Cerebellar nuclear complex (tissue), 1 donor: ENCODE data around the gene SQOR.

Source experiments
- DNase-seq, 2 experiments: peaks; one replicate each; lab custom pipeline; 2025; lab: John Stamatoyannopoulos, UW

SQOR gene

DNA sequence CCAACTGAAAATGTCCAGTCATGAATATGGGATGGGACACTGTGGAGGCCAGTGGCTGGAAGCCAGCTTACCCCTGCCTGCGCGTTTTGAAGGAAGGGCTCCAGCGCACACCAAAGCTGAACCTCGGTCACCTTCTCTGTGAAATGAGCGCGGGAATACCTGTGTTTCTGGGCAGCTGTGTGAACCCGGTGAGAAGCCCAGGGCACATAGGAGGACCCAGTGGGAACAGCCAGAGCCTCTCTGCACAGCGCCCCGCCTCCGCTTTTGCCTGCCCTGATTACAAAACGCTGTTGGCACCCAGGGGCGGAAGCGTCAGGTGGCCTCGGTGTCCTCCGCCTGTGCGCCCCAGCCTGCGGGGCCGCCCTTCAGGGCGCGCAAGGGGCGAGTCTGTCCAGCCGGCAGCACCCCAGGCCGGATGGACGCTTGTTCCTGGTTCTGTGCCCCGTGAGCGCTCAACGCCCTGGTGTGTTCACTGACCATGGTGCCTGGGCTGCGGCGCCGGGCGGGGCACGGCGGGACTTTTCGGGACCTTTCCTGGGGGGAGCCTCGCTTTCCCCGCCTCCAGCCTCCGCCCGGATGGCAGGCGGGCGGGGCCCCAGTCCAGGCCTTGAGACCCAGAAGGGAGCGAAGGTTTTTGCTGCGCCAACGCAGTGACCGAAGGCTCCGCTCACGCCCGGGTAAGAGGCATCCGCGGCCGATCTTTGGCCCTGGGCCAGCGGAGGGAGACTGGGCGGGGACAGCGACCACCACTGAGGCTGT lies at the start of gene SQOR:
Gene SQOR (plus strand): TSS at position 598 of the 759 bp plus-strand sequence. CDS start 23,895 bp downstream, outside the sequence.
- DNase-seq: no peak

DNA sequence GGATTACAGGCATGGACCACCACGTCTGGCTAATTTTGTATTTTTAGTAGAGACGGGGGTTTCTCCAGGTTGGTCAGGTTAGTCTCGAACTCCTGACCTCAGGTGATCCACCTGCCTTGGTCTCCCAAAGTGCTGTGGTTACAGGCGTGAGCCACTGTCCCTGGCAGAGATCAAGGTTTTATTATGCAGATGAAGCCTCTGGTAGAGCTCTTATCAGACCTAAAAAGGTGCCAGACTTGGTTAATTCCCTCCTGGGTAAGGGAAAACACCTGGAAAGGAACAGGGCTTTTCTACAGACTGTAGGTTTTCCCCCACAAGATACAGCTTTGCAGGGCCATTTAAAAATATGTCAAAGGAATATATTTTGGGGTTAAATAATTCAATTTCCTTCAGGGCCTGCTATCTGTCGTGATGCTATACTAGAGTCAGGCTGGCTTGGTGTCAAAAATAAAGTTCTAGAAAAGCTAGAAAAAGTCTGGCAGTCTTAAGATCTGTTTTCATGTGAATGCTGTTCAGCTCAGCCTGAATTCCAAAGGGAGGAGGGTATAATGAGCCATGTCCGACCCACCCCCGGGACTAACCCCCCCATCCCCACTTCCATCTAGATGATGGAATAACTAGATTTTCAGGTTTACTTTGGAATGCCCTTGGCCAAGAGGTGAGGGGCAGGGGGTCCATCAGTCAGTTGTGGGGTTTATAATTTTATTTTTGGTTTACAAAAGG lies 49.6 kb upstream of the SQOR start:
- DNase-seq: no peak

DNA sequence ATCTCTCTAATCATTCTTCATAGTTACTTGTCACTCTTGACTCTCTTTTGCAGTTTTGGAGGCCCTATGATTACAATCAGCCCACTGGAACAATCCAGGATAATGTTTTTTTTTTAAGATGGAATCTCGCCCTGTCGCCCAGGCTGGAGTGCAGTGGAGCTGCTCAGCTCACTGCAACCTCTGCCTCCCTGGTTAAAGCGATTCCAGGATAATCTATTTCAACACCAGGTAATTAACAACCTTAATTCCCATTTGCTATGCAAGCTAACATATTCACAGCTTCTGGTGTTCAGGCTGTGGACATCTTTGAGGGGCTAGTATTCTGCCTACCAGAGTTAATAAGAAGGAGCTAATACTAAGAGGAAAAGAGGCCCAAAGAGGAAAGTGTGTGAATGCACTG lies 48.7 kb upstream of the SQOR start:
- no peak for DNase-seq

DNA sequence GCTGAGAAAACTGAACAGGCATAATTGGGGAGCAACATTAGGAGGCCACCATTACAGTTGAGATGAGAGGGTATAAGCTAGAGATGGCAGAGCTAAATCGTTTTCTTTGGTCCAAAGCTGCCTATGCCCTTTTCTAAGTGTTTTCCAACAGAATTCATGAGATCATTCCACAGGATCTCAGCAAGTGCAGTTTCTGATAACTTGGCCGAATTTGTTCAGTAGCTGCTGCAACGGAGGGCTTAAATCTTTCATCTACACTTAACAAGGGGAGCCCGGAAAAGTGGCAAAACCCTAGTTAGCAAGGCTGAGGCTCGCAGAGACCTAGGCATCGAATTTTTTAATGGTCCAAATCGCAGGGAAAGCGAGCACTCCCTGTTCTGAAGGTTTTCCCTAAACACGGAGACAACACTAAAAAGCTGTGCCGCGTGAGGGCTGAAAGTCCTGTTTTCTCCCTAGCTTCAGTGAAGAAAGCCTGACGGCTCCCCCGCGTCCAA lies 48.2 kb upstream of the SQOR start:
- peak in 1 of 2 experiments; percentile 2 for DNase-seq

DNA sequence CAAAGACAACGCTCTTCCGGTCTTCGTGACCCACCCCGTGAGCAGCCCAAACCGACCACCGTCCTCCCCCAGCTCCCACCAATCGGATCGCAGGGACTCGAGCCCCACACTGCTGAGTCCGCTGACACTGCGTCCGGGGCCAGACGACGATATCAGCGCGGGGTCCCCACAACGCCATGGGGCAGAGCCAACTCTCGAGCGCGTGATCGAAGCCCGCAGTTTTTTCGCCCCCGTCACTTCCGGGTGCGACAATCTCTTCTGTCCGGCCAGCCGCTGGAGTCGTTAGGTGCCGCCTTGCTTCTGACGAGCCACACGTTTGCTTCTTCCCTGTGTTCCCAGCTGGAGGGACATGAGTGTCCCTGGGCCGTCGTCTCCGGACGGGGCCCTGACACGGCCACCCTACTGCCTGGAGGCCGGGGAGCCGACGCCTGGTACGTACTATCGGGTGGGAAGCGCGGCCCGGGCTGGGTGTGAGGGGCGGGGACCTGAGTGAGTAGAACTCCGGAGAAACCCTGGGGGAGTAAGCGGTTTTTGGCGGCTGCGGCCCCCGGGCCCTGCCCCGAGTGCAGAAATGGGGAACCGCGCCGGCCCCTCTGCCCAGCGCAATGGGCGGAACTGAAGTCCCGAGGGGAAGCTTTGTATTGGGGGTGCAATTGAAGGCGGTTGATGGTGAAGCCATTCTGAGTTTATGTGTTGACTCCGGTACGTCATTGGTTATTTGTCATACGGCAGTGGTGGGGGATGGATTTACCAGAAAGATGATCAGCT lies 47.5 kb upstream of the SQOR start, which contains the start of gene BLOC1S6:
Gene BLOC1S6 (plus strand): TSS at position 285 of the 768 bp plus-strand sequence. CDS start 65 bp downstream, at position 350.
- peak; percentile 34 to 63 for DNase-seq

DNA sequence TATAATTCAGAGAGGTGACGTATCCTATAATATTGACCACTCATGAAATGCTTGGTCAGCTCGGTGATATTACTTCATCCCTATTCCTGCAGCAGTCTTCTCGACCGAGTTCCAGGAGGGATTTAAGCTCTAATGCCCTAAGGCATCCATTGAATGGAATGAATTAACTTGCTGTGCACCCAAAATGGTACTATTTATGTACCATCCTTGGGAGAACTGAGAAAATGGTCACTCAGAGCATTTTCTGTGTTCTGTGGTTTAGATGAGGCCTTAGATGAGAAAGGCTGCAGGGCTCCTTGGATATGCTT lies 47.0 kb upstream of the SQOR start:
- no peak for DNase-seq

DNA sequence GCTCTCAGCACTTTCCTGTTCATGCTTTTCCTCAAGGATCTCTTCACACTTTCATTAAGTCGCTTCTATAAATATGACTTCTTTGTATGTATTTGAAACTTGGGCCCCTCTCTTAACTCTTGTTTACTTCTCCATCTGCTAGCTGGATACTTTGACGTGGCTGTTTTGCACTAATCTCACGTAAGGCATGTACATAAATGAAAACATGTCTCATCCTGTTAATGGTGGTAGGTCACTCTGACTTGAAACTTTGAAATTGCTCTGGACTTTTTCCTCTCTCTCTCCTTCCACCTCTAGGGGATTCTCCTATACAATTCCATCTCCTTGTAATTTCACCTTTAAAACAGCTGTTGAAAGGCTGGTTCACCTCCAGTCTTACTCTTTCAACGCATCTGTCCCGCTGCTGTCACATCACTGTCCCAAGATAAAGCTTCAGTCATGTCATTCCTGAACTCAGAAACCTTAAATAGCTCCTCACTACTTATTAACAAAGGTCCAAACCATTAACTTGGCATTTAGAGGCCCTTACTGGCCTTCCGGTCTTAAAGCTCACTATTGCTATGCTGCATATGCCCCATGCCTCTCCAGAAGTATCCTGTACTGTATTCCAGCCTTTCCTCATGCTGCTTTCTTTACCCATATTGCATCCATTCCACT lies 46.5 kb upstream of the SQOR start:
- no peak for DNase-seq

DNA sequence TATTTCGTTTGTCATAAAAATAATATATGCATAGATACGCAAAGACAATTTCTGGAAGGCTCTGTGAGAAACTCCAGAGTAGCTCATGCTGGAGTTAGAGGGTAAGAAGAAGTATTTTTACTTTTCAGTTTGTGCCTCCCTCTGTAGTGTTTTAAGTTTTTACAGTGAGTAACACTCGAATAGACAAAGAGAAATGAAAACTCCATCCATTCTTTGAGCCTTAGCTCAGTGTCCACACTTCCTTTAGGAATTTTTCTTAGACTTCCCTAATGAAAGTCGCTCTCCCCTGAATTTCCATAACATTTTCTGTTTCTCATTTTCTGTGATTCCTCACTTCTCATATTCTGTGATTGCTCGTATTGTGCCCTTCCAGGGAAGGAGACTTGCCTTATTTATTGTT lies 45.6 kb upstream of the SQOR start:
- DNase-seq: no peak

DNA sequence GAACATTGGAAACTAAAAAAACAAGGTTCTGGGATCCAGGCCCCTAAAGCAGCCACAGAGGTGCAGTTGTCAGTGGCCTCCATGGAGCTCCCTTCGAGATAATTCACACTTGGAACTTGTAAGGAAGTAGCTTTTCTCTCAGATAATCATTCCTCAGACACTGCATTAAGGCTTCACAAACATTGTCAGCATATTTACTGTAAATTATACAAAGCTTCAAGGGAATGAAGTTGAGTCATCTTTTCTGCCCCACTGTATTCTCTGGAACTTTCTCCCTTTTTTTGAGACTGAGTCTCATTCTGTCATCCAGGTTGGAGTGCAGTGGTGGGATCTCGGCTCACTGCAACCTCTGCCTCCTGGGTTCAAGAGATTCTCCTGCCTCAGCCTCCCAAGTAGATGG lies 40.5 kb upstream of the SQOR start:
- no peak for DNase-seq

DNA sequence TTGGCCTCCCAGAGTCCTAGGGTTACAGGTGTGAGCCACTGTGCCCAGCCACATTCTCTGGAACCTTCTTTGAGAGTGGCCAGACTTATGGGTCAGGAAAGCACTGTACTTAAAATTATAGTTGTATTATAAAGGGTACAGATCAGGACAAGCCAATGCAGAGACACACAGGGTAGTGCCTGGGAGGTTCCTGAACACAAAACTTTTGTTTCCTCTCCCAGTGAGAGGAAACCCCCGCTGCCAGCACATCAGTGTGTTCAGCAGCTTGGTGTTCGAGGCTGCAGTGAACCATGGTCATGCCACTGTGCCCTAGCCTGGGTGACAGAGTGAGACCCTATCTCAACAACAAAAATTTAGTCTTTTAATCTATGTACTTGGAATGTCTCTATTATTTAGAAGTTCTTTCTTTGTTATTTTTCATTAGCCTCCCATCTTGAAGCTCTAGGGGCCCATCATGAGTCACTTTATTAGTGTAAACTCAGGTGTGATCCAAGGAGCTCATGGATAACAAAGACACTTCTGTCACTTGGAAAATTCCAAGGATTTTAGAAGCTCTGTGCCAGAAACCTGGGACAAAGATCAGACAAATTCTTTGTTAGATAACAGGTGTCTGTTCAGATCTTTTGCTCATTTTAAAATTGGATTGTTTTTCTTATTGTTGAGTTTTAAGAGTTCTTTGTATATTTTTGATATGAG lies 39.8 kb upstream of the SQOR start:
- no peak for DNase-seq

DNA sequence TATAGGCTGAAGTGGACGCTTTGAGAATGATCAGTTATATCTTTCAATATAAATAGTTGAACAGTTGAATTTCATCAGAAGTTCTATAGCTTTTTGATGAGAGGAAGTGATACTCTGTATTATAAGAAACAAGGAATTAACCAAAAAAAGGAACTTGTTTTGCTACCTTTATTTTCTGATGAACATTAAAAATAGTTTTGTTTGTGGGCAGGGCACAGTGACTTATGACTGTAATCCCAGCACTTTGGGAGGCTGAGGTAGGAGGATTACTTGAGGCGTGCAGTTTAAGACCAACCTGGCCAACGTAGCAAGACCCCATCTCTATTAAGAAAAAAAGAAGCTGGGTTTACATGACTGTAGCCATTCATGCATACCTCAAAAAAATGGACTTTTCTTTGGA lies 30.9 kb upstream of the SQOR start:
- no peak for DNase-seq

DNA sequence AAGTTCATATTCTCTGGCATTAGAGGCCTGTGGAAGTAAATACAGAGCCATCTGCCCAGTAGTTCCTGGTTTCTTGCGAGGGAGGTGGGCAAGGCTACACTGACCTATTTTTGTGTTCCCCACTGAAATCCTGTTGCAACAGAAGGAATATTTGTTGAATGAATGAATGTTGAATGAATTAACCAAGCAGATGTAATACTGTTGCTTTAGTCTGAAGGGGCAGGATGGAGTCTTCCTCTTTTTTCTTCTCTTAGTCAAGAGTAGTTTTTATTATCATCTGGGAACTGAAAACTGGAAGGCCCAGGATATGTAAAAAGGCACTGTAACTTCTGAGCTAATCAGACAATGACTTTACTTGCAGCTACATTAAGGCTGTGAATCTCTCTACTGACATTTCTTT lies 30.5 kb upstream of the SQOR start:
- DNase-seq: no peak

DNA sequence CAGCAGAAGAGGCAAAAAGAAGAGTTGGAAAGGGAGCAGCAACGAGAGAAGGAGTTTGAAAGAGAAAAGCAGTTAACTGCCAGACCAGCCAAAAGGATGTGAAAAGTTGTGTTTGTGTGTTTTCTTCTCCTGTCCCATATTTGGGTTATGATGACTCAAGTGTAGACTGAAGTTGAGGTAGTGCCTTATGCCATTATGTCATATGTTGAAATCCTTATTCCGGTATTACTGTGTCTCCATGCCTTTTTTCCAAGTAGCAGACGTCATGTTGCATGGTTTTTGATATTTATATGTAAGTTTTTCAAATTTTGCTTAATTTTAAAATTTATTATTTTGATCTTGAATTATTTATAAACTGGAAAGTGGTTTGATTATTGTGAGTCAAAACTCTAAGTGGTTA lies 28.4 kb upstream of the SQOR start:
- DNase-seq: no peak

DNA sequence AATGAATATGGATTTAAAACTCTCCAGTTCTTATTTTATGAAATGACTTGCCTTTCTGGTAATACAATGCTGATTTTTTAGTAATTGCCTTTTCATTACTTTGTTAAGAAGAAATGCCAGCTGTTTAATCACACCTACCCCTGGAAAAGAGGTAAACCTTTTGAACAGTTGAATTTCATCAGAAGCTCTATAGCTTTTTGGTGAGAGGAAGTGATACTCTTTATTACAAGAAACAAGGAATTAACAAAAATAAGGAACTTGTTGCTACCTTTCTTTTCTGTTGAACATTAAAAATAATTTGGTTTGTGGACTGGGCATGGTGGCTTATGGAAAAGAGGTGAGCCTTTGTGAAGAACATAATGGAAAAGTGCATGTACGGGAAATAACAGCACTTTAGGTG lies 28.0 kb upstream of the SQOR start:
- no peak for DNase-seq

DNA sequence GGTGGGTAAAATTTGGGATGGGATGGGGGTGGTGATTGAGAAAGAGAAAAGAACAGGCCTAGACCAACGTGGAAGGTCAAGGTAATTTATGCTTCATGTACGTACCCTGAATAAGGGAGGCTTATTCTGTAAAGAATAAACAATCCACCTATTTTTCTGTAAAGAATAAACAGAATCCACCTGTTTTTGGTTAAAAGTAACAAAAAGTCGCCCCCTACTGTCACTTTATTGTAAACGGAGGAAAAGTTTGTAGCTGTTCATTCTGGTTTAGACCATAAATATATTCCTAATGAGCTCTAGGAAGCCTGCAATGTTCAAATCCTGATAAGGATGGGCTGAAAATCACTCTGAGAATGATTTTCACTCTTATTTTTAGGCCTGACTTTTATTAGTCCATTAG lies 23.5 kb upstream of the SQOR start:
- DNase-seq: no peak

DNA sequence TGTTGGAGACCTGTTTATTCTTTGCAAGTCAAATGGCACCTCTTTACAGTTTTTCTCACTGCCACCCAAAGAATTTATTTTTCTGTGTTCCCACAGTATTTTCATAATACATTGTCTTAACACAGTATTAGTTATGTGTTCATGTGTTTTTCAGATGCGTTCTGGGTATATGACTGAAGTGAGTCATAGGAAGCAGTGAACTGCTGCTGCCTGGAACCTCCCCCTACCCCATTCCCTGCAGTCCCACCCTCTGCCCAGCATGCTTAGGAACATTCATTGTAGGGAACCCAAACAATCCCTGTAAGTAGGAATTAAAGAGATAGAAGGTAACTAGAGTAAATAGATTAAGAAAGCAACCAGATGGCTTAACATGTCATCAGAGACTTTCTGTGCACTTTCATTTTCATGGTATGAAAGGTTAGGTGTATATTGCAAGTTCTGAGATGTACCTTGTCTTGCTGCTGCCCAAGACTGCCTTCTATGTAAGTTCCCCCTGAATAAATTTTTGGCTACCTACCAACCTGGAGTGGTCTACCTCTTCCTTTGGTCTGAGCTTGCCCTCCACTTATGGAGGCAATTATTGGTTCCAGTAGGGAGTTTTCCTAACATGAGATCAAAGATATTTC lies 21.9 kb upstream of the SQOR start:
- DNase-seq: no peak

DNA sequence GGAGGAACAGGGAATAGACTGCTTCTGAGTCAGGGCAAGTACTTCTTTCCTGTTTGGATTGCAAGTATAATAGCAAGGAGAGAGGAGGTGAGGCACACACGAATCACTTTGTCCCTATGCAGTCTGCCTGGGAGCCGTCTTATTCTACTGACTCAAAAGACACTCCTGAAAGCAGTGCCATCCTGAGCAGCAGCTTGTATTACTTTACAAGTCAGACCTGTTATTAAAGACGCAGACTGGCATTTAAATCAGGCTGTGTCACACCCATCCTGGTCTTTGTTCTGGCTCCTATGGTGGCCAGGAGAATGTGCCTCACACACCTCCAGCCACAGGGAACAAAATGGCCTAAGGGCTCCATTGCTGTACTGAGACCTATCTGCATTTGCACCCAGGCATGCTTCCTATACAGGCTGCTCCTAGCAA lies 17.9 kb upstream of the SQOR start:
- no peak for DNase-seq

DNA sequence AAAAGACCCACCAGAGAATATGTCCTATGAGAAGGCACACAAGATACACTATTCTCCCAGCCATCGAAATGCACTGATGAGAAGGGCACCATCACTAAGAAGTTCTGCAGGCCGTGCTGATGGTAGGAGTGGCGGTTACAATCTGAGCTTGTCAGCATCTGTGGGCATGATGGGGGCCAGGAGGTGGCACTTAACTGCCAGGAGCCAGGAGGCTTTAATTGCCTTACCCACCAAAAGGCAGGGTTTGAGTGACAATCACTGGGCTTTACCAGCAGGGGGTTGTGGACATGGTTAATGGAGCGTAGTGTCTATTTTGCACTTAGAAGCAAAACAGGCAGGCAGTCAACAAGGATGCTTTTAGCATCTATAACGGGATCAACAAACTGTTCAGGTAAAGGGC lies 16.0 kb upstream of the SQOR start:
- DNase-seq: no peak

DNA sequence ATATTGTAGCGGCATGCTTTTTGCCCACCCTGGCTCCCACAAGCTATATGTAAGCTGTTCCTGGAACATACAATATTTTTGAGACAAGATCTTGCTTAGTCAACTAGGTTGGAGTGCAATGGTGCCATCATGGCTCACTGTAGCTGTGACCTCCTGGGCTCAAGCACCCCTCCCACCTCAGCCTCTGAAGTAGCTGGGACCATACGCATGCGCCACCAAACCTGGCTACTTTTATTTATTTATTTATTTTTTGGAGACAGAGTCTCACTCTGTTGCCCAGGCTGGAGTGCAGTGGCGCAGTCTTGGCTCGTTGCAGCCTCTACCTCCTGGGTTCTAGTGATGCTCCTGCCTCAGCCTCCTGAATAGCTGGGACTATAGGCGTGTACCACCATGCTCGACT lies 6.7 kb upstream of the SQOR start:
- no peak for DNase-seq

DNA sequence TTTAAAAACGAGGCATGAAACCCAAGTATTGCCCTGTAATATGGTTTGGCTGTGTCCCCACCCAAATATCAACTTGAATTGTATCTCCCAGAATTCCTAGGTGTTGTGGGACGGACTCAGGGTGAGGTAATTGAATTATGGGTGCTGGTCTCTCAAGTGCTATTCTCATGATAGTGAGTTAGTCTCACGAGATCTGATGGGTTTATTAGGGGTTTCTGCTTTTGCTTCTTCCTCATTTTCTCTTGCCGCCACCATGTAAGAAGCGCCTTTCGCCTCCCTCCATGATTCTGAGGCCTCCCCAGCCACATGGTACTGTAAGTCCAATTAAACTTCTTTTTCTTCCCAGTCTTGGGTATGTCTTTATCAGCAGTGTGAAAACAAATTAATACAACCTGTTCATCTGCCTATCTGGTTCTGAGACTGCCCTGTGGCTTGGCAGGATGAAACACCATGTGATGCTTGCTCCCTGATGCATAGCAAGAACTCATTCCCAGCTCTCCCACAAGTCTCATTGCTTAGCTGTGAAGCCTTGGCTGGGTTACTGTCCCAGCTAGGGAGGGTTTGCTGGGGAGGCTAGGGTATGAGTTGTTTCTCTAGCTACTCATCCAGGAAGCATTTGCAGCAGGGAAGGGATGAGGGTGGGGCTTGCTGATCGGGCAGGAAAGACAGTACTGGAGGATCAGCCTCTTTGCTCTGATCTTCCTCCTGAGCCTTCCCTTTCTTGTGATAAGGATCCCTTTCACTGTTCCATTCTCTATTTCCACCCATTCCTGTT lies 3.7 kb upstream of the SQOR start:
- no peak for DNase-seq
